WTC11 (cell line): Measurements from ENCODE around the gene NEUROG2. TPM values are rescaled to one million over a fixed set of nuclear protein-coding genes. Genes with fewer than 3 reads are reported as not detected.

Experiments used
- ATAC-seq: fragments of 200-7000 bp; cut with Tn5 transposase; 2 replicates; pipeline ENCODE4 v1.10.0; 2021; ENCODE audit warnings: mild to moderate bottlenecking, moderate library complexity
- CTCF ChIA-PET: fragments of 300-600 bp; sonication (Branson Sonifier 250); formaldehyde crosslinking; loops from one replicate; lab custom pipeline; 2021; ENCODE audit warnings: antibody characterized with exemption; lab: Charles Lee
- POLR2A ChIA-PET: fragments of 350-600 bp; sonication (Branson Sonifier 250); formaldehyde crosslinking; loops from one replicate; lab custom pipeline; 2021; ENCODE audit warnings: antibody characterized with exemption; lab: Charles Lee
- DNase-seq: peaks from one replicate; pipeline ENCODE4 v3.0.0; 2021; ENCODE audit warnings: low spot score
- H3K27ac Mint-ChIP-seq: 2 replicates; pipeline ENCODE4 v1.8.0; 2021; ENCODE audit warnings: mixed read lengths
- H3K27me3 Mint-ChIP-seq: 2 replicates; pipeline ENCODE4 v1.8.0; 2021; ENCODE audit warnings: low read depth, mild to moderate bottlenecking, moderate library complexity, mixed read lengths
- H3K36me3 Mint-ChIP-seq: 2 replicates; pipeline ENCODE4 v1.8.0; 2021; ENCODE audit warnings: mixed read lengths
- H3K4me1 Mint-ChIP-seq: 2 replicates; pipeline ENCODE4 v1.8.0; 2022; ENCODE audit warnings: mixed read lengths
- H3K4me3 Mint-ChIP-seq: 2 replicates; pipeline ENCODE4 v1.8.0; 2021; ENCODE audit warnings: mild to moderate bottlenecking, moderate library complexity, mixed read lengths
- H3K9me3 Mint-ChIP-seq: 2 replicates; pipeline ENCODE4 v1.8.0; 2021; ENCODE audit warnings: mixed read lengths
- AR ChIP-seq: fragments of 250-450 bp; sonication (Bioruptor Pico); IDR thresholded peaks from 2 replicates; pipeline ENCODE4 v1.9.0; 2021; ENCODE audit warnings: mild to moderate bottlenecking
- ARID4B ChIP-seq: sonication (generic); formaldehyde crosslinking; IDR thresholded peaks from 2 replicates; pipeline ENCODE4 v1.8.0; 2023; ENCODE audit warnings: missing genetic modification reagents, mild to moderate bottlenecking, borderline replicate concordance
- ATF2 ChIP-seq: sonication (generic); formaldehyde crosslinking; IDR thresholded peaks from 2 replicates; pipeline ENCODE4 v1.8.1; 2022; ENCODE audit warnings: low read depth, missing genetic modification reagents, borderline replicate concordance
- FOXK1 ChIP-seq: sonication (generic); formaldehyde crosslinking; IDR thresholded peaks from 2 replicates; pipeline ENCODE4 v1.8.0; 2022; ENCODE audit warnings: mild to moderate bottlenecking, moderate library complexity, missing genetic modification reagents
- IRF2 ChIP-seq: sonication (generic); formaldehyde crosslinking; IDR thresholded peaks from 2 replicates; pipeline ENCODE4 v1.8.0; 2022; ENCODE audit warnings: low read depth, missing genetic modification reagents, borderline replicate concordance
- MXD4 ChIP-seq: fragments of 250-450 bp; sonication (Bioruptor Pico); IDR thresholded peaks from 2 replicates; pipeline ENCODE4 v1.8.0; 2021; ENCODE audit warnings: mild to moderate bottlenecking, moderate library complexity, borderline replicate concordance
- NFE2L1 ChIP-seq: sonication (generic); formaldehyde crosslinking; IDR thresholded peaks from 2 replicates; pipeline ENCODE4 v1.8.1; 2023; ENCODE audit warnings: missing genetic modification reagents
- RELA ChIP-seq: sonication (generic); formaldehyde crosslinking; IDR thresholded peaks from 2 replicates; pipeline ENCODE4 v1.8.1; 2022; ENCODE audit warnings: missing genetic modification reagents, mild to moderate bottlenecking, borderline replicate concordance
- SP1 ChIP-seq: sonication (generic); formaldehyde crosslinking; conservative IDR thresholded peaks from 2 replicates; pipeline ENCODE4 v1.8.1; 2022; ENCODE audit warnings: missing genetic modification reagents
- TCF7 ChIP-seq: sonication (generic); formaldehyde crosslinking; IDR thresholded peaks from 2 replicates; pipeline ENCODE4 v1.8.0; 2022; ENCODE audit warnings: mild to moderate bottlenecking, low read depth, missing genetic modification reagents, moderate library complexity
- USF2 ChIP-seq: sonication (generic); formaldehyde crosslinking; IDR thresholded peaks from 2 replicates; pipeline ENCODE4 v1.8.1; 2023; ENCODE audit warnings: mild to moderate bottlenecking, missing genetic modification reagents, moderate library complexity
- ZNF232 ChIP-seq: sonication (generic); formaldehyde crosslinking; IDR thresholded peaks from 2 replicates; pipeline ENCODE4 v1.8.0; 2022; ENCODE audit warnings: mild to moderate bottlenecking, missing genetic modification reagents
- ZNF317 ChIP-seq: sonication (generic); formaldehyde crosslinking; IDR thresholded peaks from 2 replicates; pipeline ENCODE4 v1.8.1; 2023; ENCODE audit warnings: low read depth, mild to moderate bottlenecking, moderate library complexity, missing genetic modification reagents, borderline replicate concordance
- ZNF416 ChIP-seq: fragments of 250-450 bp; sonication (Bioruptor Pico); IDR thresholded peaks from 2 replicates; pipeline ENCODE4 v1.9.0; 2021; ENCODE audit warnings: mild to moderate bottlenecking, inconsistent platforms
- ZNF671 ChIP-seq: fragments of 250-450 bp; sonication (Bioruptor Pico); IDR thresholded peaks from 2 replicates; pipeline ENCODE4 v1.8.0; 2021; ENCODE audit warnings: mild to moderate bottlenecking
- total RNA-seq: library from RNA; stranded (reverse); gene quantifications from 3 replicates; pipeline ENCODE4 v1.2.3, GENCODE V29; 2021
- TF ChIP-seq, protein P1 (sequence below): sonication (generic); formaldehyde crosslinking; IDR thresholded peaks from 2 replicates; pipeline ENCODE4 v1.8.0; 2022; ENCODE audit warnings: mild to moderate bottlenecking, missing genetic modification reagents
- TF ChIP-seq, protein P2 (sequence below): sonication (generic); formaldehyde crosslinking; conservative IDR thresholded peaks from 2 replicates; pipeline ENCODE4 v1.8.1; 2022; ENCODE audit warnings: mild to moderate bottlenecking, missing genetic modification reagents
- TF ChIP-seq, protein P3 (sequence below): sonication (generic); formaldehyde crosslinking; IDR thresholded peaks from 2 replicates; pipeline ENCODE4 v1.8.1; 2022; ENCODE audit warnings: missing genetic modification reagents, borderline replicate concordance
- TF ChIP-seq, protein P4 (sequence below): sonication (generic); formaldehyde crosslinking; IDR thresholded peaks from 2 replicates; pipeline ENCODE4 v1.8.1; 2023; ENCODE audit warnings: mild to moderate bottlenecking, moderate library complexity, missing genetic modification reagents

NEUROG2 gene
- total RNA-seq, 1 experiment from 2014 or later, result not detected

DNA sequence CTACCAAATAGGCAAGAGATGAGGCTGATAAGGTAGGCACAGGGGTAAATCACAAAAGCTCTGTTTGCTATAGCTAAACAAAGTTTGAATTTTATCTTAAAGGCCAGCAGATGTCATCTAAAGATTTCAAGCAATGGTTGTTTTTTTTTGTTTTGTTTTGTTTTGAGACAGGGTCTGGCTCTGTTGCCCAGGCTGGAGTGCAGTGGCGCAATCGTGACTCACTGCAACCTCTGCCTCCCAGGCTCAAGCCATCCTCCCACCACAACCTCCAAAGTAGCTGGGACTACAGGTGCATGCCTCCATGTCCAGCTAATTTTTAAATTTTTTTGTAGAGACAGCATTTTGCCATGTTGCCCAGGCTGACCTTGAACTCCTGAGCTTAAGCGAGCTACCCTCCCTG lies 43.1 kb upstream of the NEUROG2 start:
- Mint-ChIP-seq H3K9me3 (no peaks in the 10 kb centered on the region), H3K36me3 (peaks cover 19% of the 10 kb centered on the region), H3K4me3 (no peak overlapping the region), H3K27me3 (no peaks in the 10 kb centered on the region), H3K27ac (no peak overlapping the region), H3K4me1 (0 out of 2 replicates have a peak, but pooled peaks cover 6% of the 10 kb centered on the region)
- no peak for TF ChIP-seq SP1
- TF ChIP-seq USF2 (CRISPR knock-in tag), result no peak
- TF ChIP-seq, protein P1, sequence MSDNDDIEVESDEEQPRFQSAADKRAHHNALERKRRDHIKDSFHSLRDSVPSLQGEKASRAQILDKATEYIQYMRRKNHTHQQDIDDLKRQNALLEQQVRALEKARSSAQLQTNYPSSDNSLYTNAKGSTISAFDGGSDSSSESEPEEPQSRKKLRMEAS (CRISPR knock-in tag), result no peak
- TF ChIP-seq ZNF232 (CRISPR knock-in tag), result no peak
- no peak for TF ChIP-seq AR
- no peak for TF ChIP-seq TCF7 (CRISPR knock-in tag)
- TF ChIP-seq ZNF671 (CRISPR knock-in tag), result no peak
- TF ChIP-seq ZNF317 (CRISPR knock-in tag), result no peak
- TF ChIP-seq, protein P2, sequence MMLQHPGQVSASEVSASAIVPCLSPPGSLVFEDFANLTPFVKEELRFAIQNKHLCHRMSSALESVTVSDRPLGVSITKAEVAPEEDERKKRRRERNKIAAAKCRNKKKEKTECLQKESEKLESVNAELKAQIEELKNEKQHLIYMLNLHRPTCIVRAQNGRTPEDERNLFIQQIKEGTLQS (CRISPR knock-in tag), result no peak
- TF ChIP-seq FOXK1, result no peak
- no peak for TF ChIP-seq RELA (CRISPR knock-in tag)
- TF ChIP-seq ZNF416 (CRISPR knock-in tag), result no peak
- TF ChIP-seq NFE2L1 (CRISPR knock-in tag), result no peak
- TF ChIP-seq ARID4B (CRISPR knock-in tag), result no peak
- no peak for TF ChIP-seq ATF2
- TF ChIP-seq, protein P3, sequence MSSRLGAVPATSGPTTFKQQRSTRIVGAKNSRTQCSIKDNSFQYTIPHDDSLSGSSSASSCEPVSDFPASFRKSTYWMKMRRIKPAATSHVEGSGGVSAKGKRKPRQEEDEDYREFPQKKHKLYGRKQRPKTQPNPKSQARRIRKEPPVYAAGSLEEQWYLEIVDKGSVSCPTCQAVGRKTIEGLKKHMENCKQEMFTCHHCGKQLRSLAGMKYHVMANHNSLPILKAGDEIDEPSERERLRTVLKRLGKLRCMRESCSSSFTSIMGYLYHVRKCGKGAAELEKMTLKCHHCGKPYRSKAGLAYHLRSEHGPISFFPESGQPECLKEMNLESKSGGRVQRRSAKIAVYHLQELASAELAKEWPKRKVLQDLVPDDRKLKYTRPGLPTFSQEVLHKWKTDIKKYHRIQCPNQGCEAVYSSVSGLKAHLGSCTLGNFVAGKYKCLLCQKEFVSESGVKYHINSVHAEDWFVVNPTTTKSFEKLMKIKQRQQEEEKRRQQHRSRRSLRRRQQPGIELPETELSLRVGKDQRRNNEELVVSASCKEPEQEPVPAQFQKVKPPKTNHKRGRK (CRISPR knock-in tag), result no peak
- no peak for TF ChIP-seq IRF2 (CRISPR knock-in tag)
- TF ChIP-seq MXD4 (CRISPR knock-in tag), result no peak
- TF ChIP-seq, protein P4, sequence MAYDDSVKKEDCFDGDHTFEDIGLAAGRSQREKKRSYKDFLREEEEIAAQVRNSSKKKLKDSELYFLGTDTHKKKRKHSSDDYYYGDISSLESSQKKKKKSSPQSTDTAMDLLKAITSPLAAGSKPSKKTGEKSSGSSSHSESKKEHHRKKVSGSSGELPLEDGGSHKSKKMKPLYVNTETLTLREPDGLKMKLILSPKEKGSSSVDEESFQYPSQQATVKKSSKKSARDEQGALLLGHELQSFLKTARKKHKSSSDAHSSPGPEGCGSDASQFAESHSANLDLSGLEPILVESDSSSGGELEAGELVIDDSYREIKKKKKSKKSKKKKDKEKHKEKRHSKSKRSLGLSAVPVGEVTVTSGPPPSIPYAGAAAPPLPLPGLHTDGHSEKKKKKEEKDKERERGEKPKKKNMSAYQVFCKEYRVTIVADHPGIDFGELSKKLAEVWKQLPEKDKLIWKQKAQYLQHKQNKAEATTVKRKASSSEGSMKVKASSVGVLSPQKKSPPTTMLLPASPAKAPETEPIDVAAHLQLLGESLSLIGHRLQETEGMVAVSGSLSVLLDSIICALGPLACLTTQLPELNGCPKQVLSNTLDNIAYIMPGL (CRISPR knock-in tag), result no peak
- DNase-seq (no peak), ATAC-seq (no peak)
- ChIA-PET CTCF (interaction anchor here (0.8 kb wide), 1 partner anchor 35 kb away, joined by 3 read pairs; no protein-coding TSS in a partner anchor), POLR2A (no interaction called here)
